ENCODE data around the gene SLC35B2. TPM values are rescaled to one million over a fixed set of nuclear protein-coding genes. Genes with fewer than 3 reads are reported as not detected.

SLC35B2 gene, protein sequence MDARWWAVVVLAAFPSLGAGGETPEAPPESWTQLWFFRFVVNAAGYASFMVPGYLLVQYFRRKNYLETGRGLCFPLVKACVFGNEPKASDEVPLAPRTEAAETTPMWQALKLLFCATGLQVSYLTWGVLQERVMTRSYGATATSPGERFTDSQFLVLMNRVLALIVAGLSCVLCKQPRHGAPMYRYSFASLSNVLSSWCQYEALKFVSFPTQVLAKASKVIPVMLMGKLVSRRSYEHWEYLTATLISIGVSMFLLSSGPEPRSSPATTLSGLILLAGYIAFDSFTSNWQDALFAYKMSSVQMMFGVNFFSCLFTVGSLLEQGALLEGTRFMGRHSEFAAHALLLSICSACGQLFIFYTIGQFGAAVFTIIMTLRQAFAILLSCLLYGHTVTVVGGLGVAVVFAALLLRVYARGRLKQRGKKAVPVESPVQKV
- 41.6 and 45.5 TPM in 2 replicates for total RNA-seq

GRCh38 chr6:44257025-44257752 lies at the start of gene SLC35B2:
Gene SLC35B2, minus strand, starts transcription at chr6:44257528. Its CDS starts 118 bp downstream, at chr6:44257410.

GRCh38 chr6:44269921-44270525 lies 12.7 kb upstream of the SLC35B2 start, which contains the start of gene TMEM151B:
Gene TMEM151B, plus strand, starts transcription at chr6:44270450. Its CDS starts 293 bp downstream, at chr6:44270743.

DNA sequence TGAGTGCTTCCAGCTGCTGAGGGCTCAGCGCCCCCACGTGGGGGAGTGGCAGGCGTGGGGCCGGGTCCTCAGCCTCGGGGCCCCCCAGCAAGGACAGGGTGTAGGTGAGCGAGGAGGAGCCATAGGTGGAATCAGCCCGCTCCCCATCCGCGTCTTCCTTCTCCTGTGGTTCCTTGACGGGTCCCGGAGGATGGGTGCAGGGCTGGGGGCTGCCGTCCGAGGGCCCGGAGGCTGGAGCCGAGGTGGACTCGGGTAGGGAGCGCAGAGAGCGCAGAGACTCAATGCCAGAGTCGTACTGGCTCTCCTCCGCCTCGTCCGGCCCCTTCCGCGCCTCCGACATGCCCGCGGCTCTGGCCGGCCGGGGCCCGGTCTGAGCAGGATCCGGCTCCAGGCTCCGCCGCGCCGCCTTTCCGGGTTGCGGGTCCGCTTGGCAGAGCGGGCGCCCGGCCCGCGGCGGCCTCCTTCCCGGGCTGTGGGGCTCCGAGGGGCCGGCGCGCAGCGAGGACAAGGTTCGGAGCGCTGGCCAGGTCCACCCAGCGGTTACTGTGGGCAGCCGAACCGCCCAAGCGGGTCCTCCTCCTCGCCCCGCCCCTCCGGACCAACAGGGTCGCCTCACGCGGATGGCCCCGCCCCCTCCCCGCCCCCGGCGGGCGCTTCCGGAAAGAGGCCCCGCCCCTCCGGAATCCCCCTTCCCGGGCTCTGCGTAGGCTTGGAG lies 7.8 kb upstream of the SLC35B2 start, which contains the start of gene NFKBIE:
Gene NFKBIE (minus strand): TSS at position 545 of the 715 bp plus-strand sequence. CDS start 205 bp downstream, at position 340.

GRCh38 chr6:44246663-44247337 lies 10.5 kb downstream of the SLC35B2 start, which contains the start of gene HSP90AB1:
Gene HSP90AB1, plus strand, starts transcription at chr6:44247101. Its CDS starts 1,529 bp downstream, at chr6:44248630.

GRCh38 chr6:44223319-44224028 lies 33.9 kb downstream of the SLC35B2 start, which contains the start of gene SLC29A1:
Gene SLC29A1, plus strand, starts transcription at chr6:44223595. Its CDS starts 3,719 bp downstream, at chr6:44227314.

GRCh38 chr6:44216677-44217331 lies 40.5 kb downstream of the SLC35B2 start, which contains the start of gene MYMX:
Gene MYMX, plus strand, starts transcription at chr6:44216926. Its CDS starts 546 bp downstream, at chr6:44217472.

Other genes with a start within 250 kb of the SLC35B2 start
- gene MRPL14, start 130.1 kb downstream of the SLC35B2 start, total RNA-seq: 60.2 and 68.4 TPM in 2 replicates
- 19.4 and 23.9 TPM in 2 replicates for gene TMEM63B, start 130.0 kb downstream of the SLC35B2 start, total RNA-seq
- 0.94 and 1.9 TPM in 2 replicates for gene CAPN11, start 98.7 kb downstream of the SLC35B2 start, total RNA-seq
- 0.18 TPM in 1 of 2 replicates, not detected in the other for gene MYMX, start 40.6 kb downstream of the SLC35B2 start, total RNA-seq
- gene SLC29A1, start 33.9 kb downstream of the SLC35B2 start, total RNA-seq: 63.9 and 75.7 TPM in 2 replicates
- gene HSP90AB1, start 10.4 kb downstream of the SLC35B2 start, total RNA-seq: 710 and 741 TPM in 2 replicates
- gene NFKBIE, start 8.0 kb upstream of the SLC35B2 start, total RNA-seq: 9.2 and 10.6 TPM in 2 replicates
- 0.54 TPM in 1 of 2 replicates, not detected in the other for gene TMEM151B, start 12.9 kb upstream of the SLC35B2 start, total RNA-seq
- gene AARS2, start 55.8 kb upstream of the SLC35B2 start, total RNA-seq: 21.3 and 22.0 TPM in 2 replicates
- not detected in 2 replicates for gene SPATS1, start 85.1 kb upstream of the SLC35B2 start, total RNA-seq
- 21.0 and 23.7 TPM in 2 replicates for gene CDC5L, start 130.2 kb upstream of the SLC35B2 start, total RNA-seq

All from endothelial cell of coronary artery (primary cell).